Measurements from ENCODE around the gene OSM. TPM values are rescaled to one million over a fixed set of nuclear protein-coding genes. Genes with fewer than 3 reads are reported as not detected.

The OSM gene
- total RNA-seq, 2 donors from 2014 or later = 2.5 TPM; not detected in 1

DNA sequence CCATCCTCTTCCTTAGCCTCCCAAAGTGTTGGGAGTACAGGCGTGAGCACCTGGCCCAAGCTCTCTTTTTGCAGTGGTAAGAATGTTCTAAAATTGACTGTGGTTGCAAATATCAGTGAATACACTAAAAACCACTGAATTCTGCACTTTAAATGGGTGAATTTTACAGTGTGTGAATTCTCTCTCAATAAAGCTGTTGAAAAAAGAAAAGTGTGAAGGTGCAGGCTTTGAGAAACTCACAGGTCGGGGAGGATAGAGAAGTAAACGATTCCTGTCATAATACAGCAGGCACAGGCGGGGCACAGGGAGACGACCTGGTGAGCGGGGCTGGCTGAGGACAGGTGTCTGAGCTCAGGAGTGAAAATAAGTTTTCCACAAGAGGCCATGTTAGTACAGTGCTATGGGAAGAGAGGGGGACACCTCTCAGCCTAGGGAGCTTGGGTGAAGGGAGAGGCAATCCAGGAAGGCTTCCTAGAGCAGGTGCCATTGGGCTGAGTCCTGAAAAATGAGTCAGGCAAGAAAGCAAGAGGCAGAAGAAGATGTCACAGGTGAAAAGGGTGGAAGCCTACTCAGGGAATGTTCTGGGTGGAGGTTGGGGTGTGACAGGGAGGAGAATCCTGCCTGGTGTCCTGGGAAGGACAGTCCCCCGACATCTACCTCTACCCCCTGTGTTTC is 46.2 kb downstream of the OSM start:
- H3K27me3 ChIP-seq (replicated peaks; ENCODE audit: insufficient read depth) = no peaks in the 10 kb centered on the region
- no peaks in the 10 kb centered on the region for H3K9me3 ChIP-seq
- 80% methylated on average over 7 of the region's 7 CpGs for WGBS
- no peak for DNase-seq (ENCODE audit: low spot score)
- H3K4me1 ChIP-seq (replicated peaks) = no peaks in the 10 kb centered on the region
- intact Hi-C loops (cut with DNase I) = no loop called here
- H3K36me3 ChIP-seq = no peaks in the 10 kb centered on the region
- H3K27ac ChIP-seq = no peak overlapping the region
- H3K4me3 ChIP-seq = no peak overlapping the region
- TF ChIP-seq POLR2A (IDR thresholded peaks at IDR 0.05) (no peak), POLR2AphosphoS5 (IDR thresholded peaks at IDR 0.05) (no peak)
- TF ChIP-seq, protein P1, sequence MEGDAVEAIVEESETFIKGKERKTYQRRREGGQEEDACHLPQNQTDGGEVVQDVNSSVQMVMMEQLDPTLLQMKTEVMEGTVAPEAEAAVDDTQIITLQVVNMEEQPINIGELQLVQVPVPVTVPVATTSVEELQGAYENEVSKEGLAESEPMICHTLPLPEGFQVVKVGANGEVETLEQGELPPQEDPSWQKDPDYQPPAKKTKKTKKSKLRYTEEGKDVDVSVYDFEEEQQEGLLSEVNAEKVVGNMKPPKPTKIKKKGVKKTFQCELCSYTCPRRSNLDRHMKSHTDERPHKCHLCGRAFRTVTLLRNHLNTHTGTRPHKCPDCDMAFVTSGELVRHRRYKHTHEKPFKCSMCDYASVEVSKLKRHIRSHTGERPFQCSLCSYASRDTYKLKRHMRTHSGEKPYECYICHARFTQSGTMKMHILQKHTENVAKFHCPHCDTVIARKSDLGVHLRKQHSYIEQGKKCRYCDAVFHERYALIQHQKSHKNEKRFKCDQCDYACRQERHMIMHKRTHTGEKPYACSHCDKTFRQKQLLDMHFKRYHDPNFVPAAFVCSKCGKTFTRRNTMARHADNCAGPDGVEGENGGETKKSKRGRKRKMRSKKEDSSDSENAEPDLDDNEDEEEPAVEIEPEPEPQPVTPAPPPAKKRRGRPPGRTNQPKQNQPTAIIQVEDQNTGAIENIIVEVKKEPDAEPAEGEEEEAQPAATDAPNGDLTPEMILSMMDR (IDR thresholded peaks at IDR 0.05) = no peak

DNA sequence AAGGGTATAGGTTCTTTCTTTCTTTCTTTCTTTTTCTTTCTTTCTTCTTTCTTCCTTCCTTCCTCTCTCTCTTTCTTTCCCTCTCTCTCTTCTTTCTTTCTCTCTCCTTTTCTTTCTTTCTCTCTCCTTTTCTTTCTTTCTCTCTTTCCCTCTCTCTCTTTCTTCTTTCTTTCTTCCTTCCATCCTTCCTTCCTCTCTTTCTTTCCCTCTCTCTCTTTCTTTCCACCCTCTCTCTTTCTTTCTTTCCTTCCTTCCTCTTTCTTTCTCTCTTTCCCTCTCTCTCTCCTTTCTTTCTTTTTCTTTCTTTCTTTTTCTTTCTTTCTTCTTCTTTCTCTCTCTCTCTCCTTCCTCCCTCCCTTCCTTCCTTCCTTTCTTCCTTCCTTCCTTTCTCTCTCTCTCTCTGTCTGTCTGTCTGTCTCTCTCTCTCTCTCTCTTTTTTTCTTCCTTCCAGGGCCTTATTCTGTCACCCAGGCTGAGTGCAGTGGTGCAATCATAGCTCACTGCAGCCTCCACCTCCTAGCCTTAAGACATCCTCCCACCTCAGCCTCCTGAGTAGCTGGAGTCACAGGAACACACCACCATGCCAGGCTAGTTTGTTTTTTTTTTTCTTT is 46.9 kb downstream of the OSM start:
- Histone ChIP-seq H3K27me3 (replicated peaks; ENCODE audit: insufficient read depth) (no peaks in the 10 kb centered on the region), H3K4me3 (no peak overlapping the region), H3K27ac (no peak overlapping the region), H3K9me3 (no peaks in the 10 kb centered on the region), H3K36me3 (no peaks in the 10 kb centered on the region), H3K4me1 (replicated peaks) (no peaks in the 10 kb centered on the region)
- DNase-seq (ENCODE audit: low spot score) = no peak
- TF ChIP-seq, protein P1 (IDR thresholded peaks at IDR 0.05) = no peak
- TF ChIP-seq POLR2A (IDR thresholded peaks at IDR 0.05) (no peak), POLR2AphosphoS5 (IDR thresholded peaks at IDR 0.05) (no peak)
- intact Hi-C loops (cut with DNase I) = no loop called here

DNA sequence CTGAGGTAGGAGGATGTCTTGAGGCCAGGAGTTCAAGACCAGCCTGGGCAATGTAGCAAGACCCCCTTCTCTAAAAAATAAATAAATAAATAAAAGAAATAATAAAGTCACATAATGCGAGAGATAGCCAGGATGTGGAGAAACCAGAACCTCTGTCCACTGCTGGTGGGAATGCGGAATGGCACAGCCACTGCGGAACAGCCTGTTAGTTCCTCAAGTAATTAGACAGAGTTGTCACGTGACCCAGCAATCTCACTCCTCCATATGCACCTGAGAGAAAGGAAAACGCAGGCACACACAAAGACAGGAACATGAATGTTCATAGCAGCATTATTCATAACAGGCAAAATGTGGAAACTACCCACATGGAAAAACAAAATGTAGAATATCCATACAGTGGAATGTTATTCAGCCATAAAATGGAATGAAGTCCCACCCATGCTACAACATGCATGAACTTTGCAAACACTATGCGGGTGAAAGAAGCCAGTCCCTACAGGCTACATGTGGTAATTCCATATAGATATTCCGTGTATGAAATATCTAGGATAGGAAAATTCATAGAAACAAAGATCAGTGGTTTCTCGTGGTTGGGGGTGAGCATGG is 47.5 kb downstream of the OSM start:
- intact Hi-C loops (cut with DNase I) = no loop called here
- TF ChIP-seq POLR2AphosphoS5 (IDR thresholded peaks at IDR 0.05) = no peak
- TF ChIP-seq, protein P1 (IDR thresholded peaks at IDR 0.05) = no peak
- no peak for TF ChIP-seq POLR2A (IDR thresholded peaks at IDR 0.05)
- Histone ChIP-seq H3K4me1 (replicated peaks) (no peaks in the 10 kb centered on the region), H3K27me3 (replicated peaks; ENCODE audit: insufficient read depth) (no peaks in the 10 kb centered on the region), H3K9me3 (no peaks in the 10 kb centered on the region), H3K27ac (no peak overlapping the region), H3K36me3 (no peaks in the 10 kb centered on the region), H3K4me3 (no peak overlapping the region)
- 92% methylated on average over 8 of the region's 8 CpGs for WGBS
- no peak for DNase-seq (ENCODE audit: low spot score)

DNA sequence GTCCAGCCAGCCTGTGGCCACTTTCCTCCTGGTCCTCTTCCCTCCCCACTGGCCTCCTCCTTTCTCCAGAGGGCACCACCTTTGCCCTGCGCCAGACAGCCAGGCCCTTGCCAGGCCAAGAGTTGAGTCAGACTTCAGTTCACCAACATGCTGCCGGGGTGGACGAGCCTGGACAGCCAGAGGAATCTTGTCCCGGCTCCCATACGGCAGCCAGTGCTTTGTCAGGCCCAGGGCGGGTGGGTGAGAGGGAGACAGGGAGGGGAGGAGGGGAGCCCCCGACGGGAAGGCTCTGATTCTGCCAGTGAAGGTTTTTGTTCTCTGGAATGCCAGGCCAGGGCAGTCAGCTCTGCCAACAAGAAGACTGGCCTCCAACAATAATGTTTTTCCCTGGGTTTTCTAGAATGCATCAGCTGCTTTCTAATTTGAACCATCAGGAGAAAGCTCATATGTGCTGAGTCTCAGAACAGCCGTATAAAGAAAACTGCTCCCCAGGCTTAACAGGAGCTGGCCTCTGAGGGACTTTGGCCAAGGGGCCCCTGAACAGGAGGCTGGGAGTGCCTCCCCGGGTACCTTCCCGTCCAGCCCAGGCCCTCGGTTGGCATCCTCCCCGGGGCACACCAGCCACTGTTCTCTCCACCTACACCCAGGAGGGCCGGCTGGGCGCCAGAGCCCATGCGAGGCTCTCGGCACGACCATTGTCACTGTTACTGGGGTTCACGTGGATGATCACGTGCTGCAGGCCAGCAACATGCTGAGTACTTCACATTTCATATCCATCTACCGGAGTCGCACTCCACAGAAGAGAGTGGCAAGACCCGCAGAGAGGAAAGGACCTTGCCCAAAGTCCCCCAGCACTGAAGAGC is 48.7 kb downstream of the OSM start:
- 63% methylated on average over 23 of the region's 23 CpGs for WGBS

More for the DNA sequence above, 48.7 kb downstream of the OSM start:
- H3K27me3 ChIP-seq (replicated peaks; ENCODE audit: insufficient read depth) = no peaks in the 10 kb centered on the region
- H3K36me3 ChIP-seq = no peaks in the 10 kb centered on the region
- no peak for DNase-seq (ENCODE audit: low spot score)
- H3K4me1 ChIP-seq (replicated peaks) = no peaks in the 10 kb centered on the region
- no peak overlapping the region for H3K27ac ChIP-seq
- no peak overlapping the region for H3K4me3 ChIP-seq
- intact Hi-C loops (cut with DNase I) = no loop called here
- H3K9me3 ChIP-seq = no peaks in the 10 kb centered on the region
- no peak for TF ChIP-seq POLR2AphosphoS5 (IDR thresholded peaks at IDR 0.05)
- TF ChIP-seq, protein P1 (IDR thresholded peaks at IDR 0.05) = no peak
